Measurements from ENCODE around the gene DLG2.

Gene DLG2

DNA sequence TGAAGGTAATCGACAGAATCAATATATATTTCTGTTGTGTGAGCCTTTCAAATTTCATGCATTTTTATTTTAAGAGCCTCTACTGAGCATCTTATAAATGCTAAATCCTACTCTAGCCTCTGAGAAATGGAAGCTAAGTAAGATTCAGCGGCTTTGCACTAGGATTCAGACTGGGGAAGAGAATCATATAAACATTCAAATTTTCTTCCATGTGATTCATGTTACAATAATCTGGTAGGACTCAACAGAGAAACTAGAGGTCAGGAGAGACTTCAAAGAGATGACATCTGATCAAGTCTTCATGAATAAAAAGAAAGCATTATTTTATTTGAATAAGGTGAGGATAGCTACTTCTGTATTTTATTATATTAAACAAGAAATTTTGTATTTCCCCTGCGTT lies 538.9 kb downstream of the DLG2 start:
- Histone ChIP-seq H3K27me3 (ENCODE audit: control insufficient read depth in 2 of 2, insufficient read depth in 2 of 2, low read length in 2 of 2) (no peaks in the 10 kb centered on the region), H3K36me3 (ENCODE audit: control insufficient read depth in 2 of 2, insufficient read depth in 2 of 2, low read length in 2 of 2) (no peaks in the 10 kb centered on the region), H3K4me1 (ENCODE audit: control insufficient read depth in 2 of 2, insufficient read depth in 2 of 2, low read length in 2 of 2) (no peaks in the 10 kb centered on the region), H3K9me3 (ENCODE audit: control insufficient read depth in 2 of 2, low read length in 2 of 2) (no peaks in the 10 kb centered on the region), H3K9ac (ENCODE audit: low read depth in 1 of 2, low read length in 2 of 2) (no peak overlapping the region), H3K4me3 (ENCODE audit: low read length in 2 of 2) (no peak overlapping the region), H3K27ac (ENCODE audit: low read depth in 2 of 2, low read length in 2 of 2) (no peak overlapping the region)

DNA sequence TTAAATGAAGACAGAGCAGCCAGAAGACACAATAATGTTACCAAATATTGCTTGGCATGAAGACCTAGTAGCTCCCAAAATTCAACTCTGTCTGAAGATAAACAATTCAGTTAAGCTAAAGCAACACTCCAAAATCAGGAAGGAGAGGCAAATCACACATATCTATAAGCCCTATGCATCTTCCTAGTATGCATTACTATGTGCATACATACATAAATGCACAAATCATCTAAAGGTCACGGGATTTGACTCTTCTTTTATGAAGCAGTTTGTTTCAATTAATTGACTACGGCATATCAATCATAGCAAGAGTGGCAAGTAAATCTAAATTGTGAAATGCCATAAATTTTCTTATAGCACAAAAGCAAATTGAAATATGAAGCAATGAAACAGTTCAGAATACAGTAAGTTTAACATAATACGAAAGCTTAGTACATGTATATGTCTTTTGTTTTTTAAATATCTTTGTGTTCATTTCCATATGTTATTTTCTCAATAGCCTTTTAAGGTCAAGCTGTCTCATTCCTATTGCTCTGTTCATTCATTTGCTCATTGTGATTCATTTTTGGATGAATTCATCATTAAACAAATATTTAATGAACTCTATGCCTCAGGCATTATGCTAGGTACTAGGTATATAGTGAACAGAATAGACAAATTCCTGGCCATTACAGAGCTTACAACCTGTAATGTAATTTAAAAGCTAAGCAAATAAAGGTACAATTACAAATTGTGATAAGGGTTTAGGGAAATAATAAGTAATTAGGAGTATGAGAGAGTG lies 540.5 kb downstream of the DLG2 start:
- Histone ChIP-seq H3K4me3 (ENCODE audit: low read length in 2 of 2) (no peak overlapping the region), H3K36me3 (ENCODE audit: control insufficient read depth in 2 of 2, insufficient read depth in 2 of 2, low read length in 2 of 2) (no peaks in the 10 kb centered on the region), H3K27me3 (ENCODE audit: control insufficient read depth in 2 of 2, insufficient read depth in 2 of 2, low read length in 2 of 2) (no peaks in the 10 kb centered on the region), H3K4me1 (ENCODE audit: control insufficient read depth in 2 of 2, insufficient read depth in 2 of 2, low read length in 2 of 2) (no peaks in the 10 kb centered on the region), H3K27ac (ENCODE audit: low read depth in 2 of 2, low read length in 2 of 2) (no peak overlapping the region), H3K9ac (ENCODE audit: low read depth in 1 of 2, low read length in 2 of 2) (no peak overlapping the region), H3K9me3 (ENCODE audit: control insufficient read depth in 2 of 2, low read length in 2 of 2) (no peaks in the 10 kb centered on the region)

DNA sequence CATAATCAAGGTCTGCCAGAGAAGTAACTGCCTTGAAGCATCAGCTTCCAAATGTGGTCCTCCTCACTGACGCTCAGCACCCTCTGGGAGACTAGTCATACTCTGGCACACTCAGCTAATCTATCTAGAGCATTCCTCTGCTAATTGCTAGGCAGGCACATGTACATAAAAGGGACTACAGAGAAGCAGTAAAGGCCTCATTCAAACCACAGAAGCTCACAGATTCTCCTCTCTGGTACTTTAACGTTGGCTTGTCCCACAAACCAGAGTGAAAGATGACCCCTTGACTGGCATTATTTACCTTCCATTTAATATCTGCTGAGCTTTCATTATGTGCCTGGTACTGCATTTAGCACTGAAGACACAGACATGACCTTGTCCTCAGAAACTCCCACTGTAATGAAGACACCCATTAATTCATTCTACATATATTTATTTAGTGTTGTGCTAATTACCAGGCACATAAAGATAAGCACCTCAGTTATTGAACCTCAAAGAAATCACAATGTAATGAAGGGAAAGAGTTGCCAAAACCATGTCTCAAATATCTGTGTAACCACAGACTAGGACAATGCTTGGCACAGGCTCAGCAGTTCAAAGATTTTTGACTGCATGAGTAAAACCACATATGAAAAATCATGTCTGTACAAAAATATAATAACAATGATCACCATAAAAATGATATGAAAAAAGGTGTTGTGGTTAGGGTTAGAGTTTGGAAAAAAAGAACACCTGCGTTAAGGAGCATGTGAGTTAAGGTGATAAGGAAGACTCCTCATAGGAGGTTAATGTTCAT lies 550.4 kb downstream of the DLG2 start:
- Histone ChIP-seq H3K4me3 (ENCODE audit: low read length in 2 of 2) (no peak overlapping the region), H3K36me3 (ENCODE audit: control insufficient read depth in 2 of 2, insufficient read depth in 2 of 2, low read length in 2 of 2) (no peaks in the 10 kb centered on the region), H3K4me1 (ENCODE audit: control insufficient read depth in 2 of 2, insufficient read depth in 2 of 2, low read length in 2 of 2) (no peaks in the 10 kb centered on the region), H3K9me3 (ENCODE audit: control insufficient read depth in 2 of 2, low read length in 2 of 2) (no peaks in the 10 kb centered on the region), H3K9ac (ENCODE audit: low read depth in 1 of 2, low read length in 2 of 2) (no peak overlapping the region), H3K27ac (ENCODE audit: low read depth in 2 of 2, low read length in 2 of 2) (no peak overlapping the region), H3K27me3 (ENCODE audit: control insufficient read depth in 2 of 2, insufficient read depth in 2 of 2, low read length in 2 of 2) (no peaks in the 10 kb centered on the region)

DNA sequence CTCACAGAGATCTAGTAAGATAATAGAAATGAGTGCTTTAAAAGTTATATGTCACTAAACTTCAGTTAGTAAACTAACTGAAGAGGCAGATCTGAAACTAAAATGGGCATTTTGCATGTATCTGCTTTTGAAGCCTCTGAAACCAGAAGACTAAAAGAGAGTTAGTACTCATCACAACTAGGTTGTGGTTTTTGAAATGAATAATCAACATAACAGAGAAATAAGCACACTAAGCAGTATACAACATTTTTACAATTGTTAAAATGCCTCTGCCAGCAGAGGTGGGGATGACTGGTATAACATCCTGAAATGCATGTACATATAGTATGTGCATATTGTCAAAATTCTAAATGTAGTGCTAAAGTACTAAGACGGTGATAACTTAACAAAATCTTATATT lies 564.5 kb downstream of the DLG2 start:
- Histone ChIP-seq H3K9ac (ENCODE audit: low read depth in 1 of 2, low read length in 2 of 2) (no peak overlapping the region), H3K27me3 (ENCODE audit: control insufficient read depth in 2 of 2, insufficient read depth in 2 of 2, low read length in 2 of 2) (no peaks in the 10 kb centered on the region), H3K9me3 (ENCODE audit: control insufficient read depth in 2 of 2, low read length in 2 of 2) (no peaks in the 10 kb centered on the region), H3K27ac (ENCODE audit: low read depth in 2 of 2, low read length in 2 of 2) (no peak overlapping the region), H3K4me1 (ENCODE audit: control insufficient read depth in 2 of 2, insufficient read depth in 2 of 2, low read length in 2 of 2) (no peaks in the 10 kb centered on the region), H3K4me3 (ENCODE audit: low read length in 2 of 2) (no peak overlapping the region), H3K36me3 (ENCODE audit: control insufficient read depth in 2 of 2, insufficient read depth in 2 of 2, low read length in 2 of 2) (no peaks in the 10 kb centered on the region)

DNA sequence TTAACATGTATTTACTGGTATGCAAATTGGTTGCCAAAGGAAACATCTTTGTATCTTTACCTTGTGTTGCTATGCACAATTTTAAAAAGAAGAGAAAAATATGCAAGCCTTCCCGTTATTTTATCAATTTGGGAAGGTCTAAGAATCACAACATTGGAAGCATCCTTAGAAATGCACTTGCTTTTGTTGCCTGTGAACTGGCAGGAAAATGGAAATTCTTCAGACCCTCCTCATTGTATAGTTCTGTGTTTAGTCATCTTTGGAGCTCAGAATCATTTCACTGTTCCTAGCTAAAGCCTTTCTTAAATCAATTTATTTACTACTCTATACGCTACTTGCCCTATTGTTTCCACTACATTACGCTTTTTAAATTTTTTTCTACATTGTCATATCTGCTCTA lies 574.5 kb downstream of the DLG2 start:
- Histone ChIP-seq H3K27me3 (ENCODE audit: control insufficient read depth in 2 of 2, insufficient read depth in 2 of 2, low read length in 2 of 2) (no peaks in the 10 kb centered on the region), H3K36me3 (ENCODE audit: control insufficient read depth in 2 of 2, insufficient read depth in 2 of 2, low read length in 2 of 2) (no peaks in the 10 kb centered on the region), H3K4me3 (ENCODE audit: low read length in 2 of 2) (no peak overlapping the region), H3K9ac (ENCODE audit: low read depth in 1 of 2, low read length in 2 of 2) (no peak overlapping the region), H3K27ac (ENCODE audit: low read depth in 2 of 2, low read length in 2 of 2) (no peak overlapping the region), H3K4me1 (ENCODE audit: control insufficient read depth in 2 of 2, insufficient read depth in 2 of 2, low read length in 2 of 2) (no peaks in the 10 kb centered on the region), H3K9me3 (ENCODE audit: control insufficient read depth in 2 of 2, low read length in 2 of 2) (no peaks in the 10 kb centered on the region)

DNA sequence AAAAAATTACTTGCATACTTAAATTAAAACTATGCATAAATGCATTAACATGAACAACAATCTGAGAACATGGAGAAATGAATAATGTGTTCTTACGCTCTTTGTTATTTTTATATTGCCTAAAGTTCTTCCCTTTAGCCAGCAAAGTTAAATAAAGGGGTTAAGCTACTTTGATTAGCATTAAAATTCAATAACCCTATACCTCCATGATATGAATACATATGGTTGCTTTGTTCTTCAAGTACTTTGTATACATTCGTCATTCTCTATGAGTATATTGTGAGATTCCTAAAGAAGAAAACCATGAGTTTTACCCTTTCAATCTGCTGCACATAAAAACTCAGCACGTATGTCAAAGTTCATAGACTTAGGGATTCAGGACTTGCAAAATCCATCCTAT lies 578.3 kb downstream of the DLG2 start:
- no peaks in the 10 kb centered on the region for H3K36me3 ChIP-seq (ENCODE audit: control insufficient read depth in 2 of 2, insufficient read depth in 2 of 2, low read length in 2 of 2)
- H3K9me3 ChIP-seq (ENCODE audit: control insufficient read depth in 2 of 2, low read length in 2 of 2) = no peaks in the 10 kb centered on the region
- no peak overlapping the region for H3K9ac ChIP-seq (ENCODE audit: low read depth in 1 of 2, low read length in 2 of 2)
- H3K27ac ChIP-seq (ENCODE audit: low read depth in 2 of 2, low read length in 2 of 2) = no peak overlapping the region
- H3K4me1 ChIP-seq (ENCODE audit: control insufficient read depth in 2 of 2, insufficient read depth in 2 of 2, low read length in 2 of 2) = peaks cover 0 to 2% of the 10 kb centered on the region in 2 donors
- H3K27me3 ChIP-seq (ENCODE audit: control insufficient read depth in 2 of 2, insufficient read depth in 2 of 2, low read length in 2 of 2) = no peaks in the 10 kb centered on the region
- H3K4me3 ChIP-seq (ENCODE audit: low read length in 2 of 2) = no peak overlapping the region

DNA sequence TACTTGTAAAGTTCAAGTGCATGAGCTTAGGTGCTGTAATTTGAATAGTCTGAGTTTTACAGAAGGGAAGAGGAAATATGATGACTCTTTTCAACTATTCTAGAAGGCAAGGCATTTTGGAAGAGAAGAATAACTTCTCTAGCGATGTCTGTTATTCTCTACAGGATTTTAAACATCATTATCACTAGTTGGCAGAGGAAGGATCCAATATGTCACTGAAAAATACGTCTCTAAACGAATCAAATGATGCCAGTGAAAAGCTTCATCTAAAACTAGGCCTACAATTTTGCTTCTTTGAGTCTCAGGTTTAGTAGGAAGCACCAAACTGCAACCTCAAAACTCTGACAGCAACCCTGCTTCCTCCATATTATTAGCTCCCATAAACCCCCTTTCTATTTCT lies 581.4 kb downstream of the DLG2 start:
- no peak overlapping the region for H3K4me3 ChIP-seq (ENCODE audit: low read length in 2 of 2)
- no peak overlapping the region for H3K9ac ChIP-seq (ENCODE audit: low read depth in 1 of 2, low read length in 2 of 2)
- H3K27ac ChIP-seq (ENCODE audit: low read depth in 2 of 2, low read length in 2 of 2) = no peak overlapping the region
- H3K4me1 ChIP-seq (ENCODE audit: control insufficient read depth in 2 of 2, insufficient read depth in 2 of 2, low read length in 2 of 2) = peaks cover 2 to 5% of the 10 kb centered on the region in 2 donors
- no peaks in the 10 kb centered on the region for H3K27me3 ChIP-seq (ENCODE audit: control insufficient read depth in 2 of 2, insufficient read depth in 2 of 2, low read length in 2 of 2)
- H3K9me3 ChIP-seq (ENCODE audit: control insufficient read depth in 2 of 2, low read length in 2 of 2) = no peaks in the 10 kb centered on the region
- no peaks in the 10 kb centered on the region for H3K36me3 ChIP-seq (ENCODE audit: control insufficient read depth in 2 of 2, insufficient read depth in 2 of 2, low read length in 2 of 2)

DNA sequence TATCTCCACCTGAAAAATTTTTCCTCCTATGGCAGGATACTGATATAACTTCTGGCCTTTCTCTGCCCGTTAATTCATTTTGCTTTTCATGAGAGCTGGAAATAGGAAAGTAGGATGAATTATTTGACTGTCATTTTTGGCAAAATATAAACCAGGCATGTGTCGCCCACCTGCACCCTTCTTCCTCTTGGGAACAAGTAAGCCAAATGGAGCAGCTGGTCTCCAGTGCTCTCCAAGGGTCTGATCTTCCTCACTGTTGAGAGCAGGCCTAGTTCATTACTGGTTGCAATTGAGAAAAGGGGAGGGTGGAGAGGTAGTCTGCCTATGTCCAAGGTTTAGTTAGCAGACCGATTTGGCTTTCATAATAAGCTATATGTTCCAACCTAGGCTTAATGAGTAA lies 582.2 kb downstream of the DLG2 start:
- no peak overlapping the region for H3K9ac ChIP-seq (ENCODE audit: low read depth in 1 of 2, low read length in 2 of 2)
- peaks cover 2 to 8% of the 10 kb centered on the region in 2 donors for H3K4me1 ChIP-seq (ENCODE audit: control insufficient read depth in 2 of 2, insufficient read depth in 2 of 2, low read length in 2 of 2)
- no peaks in the 10 kb centered on the region for H3K9me3 ChIP-seq (ENCODE audit: control insufficient read depth in 2 of 2, low read length in 2 of 2)
- H3K27ac ChIP-seq (ENCODE audit: low read depth in 2 of 2, low read length in 2 of 2) = no peak overlapping the region
- H3K36me3 ChIP-seq (ENCODE audit: control insufficient read depth in 2 of 2, insufficient read depth in 2 of 2, low read length in 2 of 2) = no peaks in the 10 kb centered on the region
- no peak overlapping the region for H3K4me3 ChIP-seq (ENCODE audit: low read length in 2 of 2)
- H3K27me3 ChIP-seq (ENCODE audit: control insufficient read depth in 2 of 2, insufficient read depth in 2 of 2, low read length in 2 of 2) = no peaks in the 10 kb centered on the region

GRCh38 chr11:85042361-85042760 lies 584.8 kb downstream of the DLG2 start:
- peaks cover 2 to 8% of the 10 kb centered on the region in 2 donors for H3K4me1 ChIP-seq (ENCODE audit: control insufficient read depth in 2 of 2, insufficient read depth in 2 of 2, low read length in 2 of 2)
- no peak overlapping the region for H3K4me3 ChIP-seq (ENCODE audit: low read length in 2 of 2)
- H3K9me3 ChIP-seq (ENCODE audit: control insufficient read depth in 2 of 2, low read length in 2 of 2) = no peaks in the 10 kb centered on the region
- H3K27me3 ChIP-seq (ENCODE audit: control insufficient read depth in 2 of 2, insufficient read depth in 2 of 2, low read length in 2 of 2) = no peaks in the 10 kb centered on the region
- H3K27ac ChIP-seq (ENCODE audit: low read depth in 2 of 2, low read length in 2 of 2) = no peak overlapping the region
- no peak overlapping the region for H3K9ac ChIP-seq (ENCODE audit: low read depth in 1 of 2, low read length in 2 of 2)
- H3K36me3 ChIP-seq (ENCODE audit: control insufficient read depth in 2 of 2, insufficient read depth in 2 of 2, low read length in 2 of 2) = no peaks in the 10 kb centered on the region

GRCh38 chr11:85040166-85040565 lies 587.0 kb downstream of the DLG2 start:
- H3K4me1 ChIP-seq (ENCODE audit: control insufficient read depth in 2 of 2, insufficient read depth in 2 of 2, low read length in 2 of 2) = peaks cover 2 to 8% of the 10 kb centered on the region in 2 donors
- no peaks in the 10 kb centered on the region for H3K9me3 ChIP-seq (ENCODE audit: control insufficient read depth in 2 of 2, low read length in 2 of 2)
- no peaks in the 10 kb centered on the region for H3K36me3 ChIP-seq (ENCODE audit: control insufficient read depth in 2 of 2, insufficient read depth in 2 of 2, low read length in 2 of 2)
- no peak overlapping the region for H3K9ac ChIP-seq (ENCODE audit: low read depth in 1 of 2, low read length in 2 of 2)
- H3K4me3 ChIP-seq (ENCODE audit: low read length in 2 of 2) = no peak overlapping the region
- no peak overlapping the region for H3K27ac ChIP-seq (ENCODE audit: low read depth in 2 of 2, low read length in 2 of 2)
- no peaks in the 10 kb centered on the region for H3K27me3 ChIP-seq (ENCODE audit: control insufficient read depth in 2 of 2, insufficient read depth in 2 of 2, low read length in 2 of 2)

Measured in mucosa of rectum (tissue), 2 donors.